HT1080 (cell line): ENCODE measurements around the gene DNAJC17. TPM values are rescaled to one million over a fixed set of nuclear protein-coding genes. Genes with fewer than 3 reads are reported as not detected.

ENCODE experiments used
- DNase-seq: peaks from one replicate; pipeline ENCODE4 v3.0.0-alpha.2; 2015; ENCODE audit warnings: low read depth
- total RNA-seq: library from RNA; depleted of rRNA; stranded (reverse); fragments of >200 nt; shearing (Covaris generic); gene quantifications from 2 replicates; pipeline ENCODE4 v1.2.3, GENCODE V29; 2014

Gene DNAJC17
- total RNA-seq, 1 experiment from 2014 or later = 28.0 TPM

- DNase-seq = no peak
These were observed 14.9 kb downstream of the DNAJC17 start for GRCh38 chr15:40792394-40792793.

GRCh38 chr15:40790718-40791117 lies 16.6 kb downstream of the DNAJC17 start:
- DNase-seq = peak; percentile 23

GRCh38 chr15:40789999-40790398 lies 17.3 kb downstream of the DNAJC17 start:
- DNase-seq = no peak

GRCh38 chr15:40789119-40789518 lies 18.2 kb downstream of the DNAJC17 start:
- no peak for DNase-seq

GRCh38 chr15:40787991-40788390 lies 19.3 kb downstream of the DNAJC17 start:
- DNase-seq = no peak

- DNase-seq = peak; percentile 98
These were observed 19.9 kb downstream of the DNAJC17 start for GRCh38 chr15:40787344-40787841.

GRCh38 chr15:40785814-40786213 lies 21.5 kb downstream of the DNAJC17 start:
- no peak for DNase-seq

GRCh38 chr15:40785164-40785563 lies 22.1 kb downstream of the DNAJC17 start:
- no peak for DNase-seq

- DNase-seq = peak; percentile 57
These were observed 24.6 kb downstream of the DNAJC17 start for GRCh38 chr15:40782609-40783227.

- peak; percentile 68 for DNase-seq
These were observed 30.6 kb downstream of the DNAJC17 start for GRCh38 chr15:40776537-40777141.

GRCh38 chr15:40775740-40776536 lies 31.3 kb downstream of the DNAJC17 start:
- no peak for DNase-seq

- no peak for DNase-seq
These were observed 32.3 kb downstream of the DNAJC17 start for GRCh38 chr15:40775007-40775406.

- DNase-seq = no peak
These were observed 33.4 kb downstream of the DNAJC17 start for GRCh38 chr15:40773902-40774301.

- no peak for DNase-seq
These were observed 33.8 kb downstream of the DNAJC17 start for GRCh38 chr15:40773496-40773895.

- no peak for DNase-seq
These were observed 35.3 kb downstream of the DNAJC17 start for GRCh38 chr15:40772014-40772413.

GRCh38 chr15:40771242-40771641 lies 36.0 kb downstream of the DNAJC17 start:
- no peak for DNase-seq

- DNase-seq = no peak
These were observed 37.0 kb downstream of the DNAJC17 start for GRCh38 chr15:40770147-40770721.

- peak; percentile 85 for DNase-seq
These were observed 37.8 kb downstream of the DNAJC17 start, which contains the start of gene C15orf62 for GRCh38 chr15:40769274-40770146. C15orf62 (plus strand) TSS chr15:40769980; CDS start chr15:40770496, 516 bp downstream.

- DNase-seq = no peak
These were observed 38.6 kb downstream of the DNAJC17 start for GRCh38 chr15:40768521-40769273.
